HCT116 (cell line): ENCODE measurements around the gene XRCC2. TPM values are rescaled to one million over a fixed set of nuclear protein-coding genes. Genes with fewer than 3 reads are reported as not detected.

Experiments used
- ATAC-seq: fragments of 200-7000 bp; cut with Tn5 transposase; 2 replicates; pipeline ENCODE4 v1.9.1; 2020; ENCODE audit warnings: mild to moderate bottlenecking, moderate library complexity
- BruUV-seq: library from RNA; stranded (reverse); fragments of 400-500 nt; replicated peaks from 2 replicates; lab custom pipeline; 2021; lab: Mats Ljungman, UMichigan
- CTCF ChIA-PET: fragments of 300-600 bp; sonication (Branson Sonifier 250); formaldehyde crosslinking; loops from one replicate; lab custom pipeline; 2021; ENCODE audit warnings: antibody characterized with exemption; lab: Charles Lee
- POLR2A ChIA-PET: fragments of 300-600, 350-600 bp; sonication (Branson Sonifier 250); formaldehyde crosslinking; loops from one replicate; lab custom pipeline; 2021; ENCODE audit warnings: antibody characterized with exemption; lab: Charles Lee
- RAD21 ChIA-PET, 2 experiments: fragments of 300-600 bp; sonication (Branson Sonifier 250); formaldehyde crosslinking; loops; one replicate each; lab custom pipeline; 2023; ENCODE audit warnings: low total read pairs in 2 of 2; ENCODE audit not compliant: uncharacterized antibody in 2 of 2, unreplicated experiment in 2 of 2, low non-redundant PET in 1 of 2; lab: Charles Lee
- DNase-seq: peaks from one replicate; pipeline ENCODE4 v3.0.0-alpha.2; 2010; ENCODE audit warnings: low read depth, low spot score
- H2AFZ ChIP-seq: fragments of 200-600 bp; shearing (Covaris generic), sonication (generic); 2 replicates; pipeline ENCODE4 v1.6.1; 2017; ENCODE audit warnings: low read depth, mixed run types, mixed read lengths, antibody characterized with exemption, low read length; ENCODE audit not compliant: poor library complexity, severe bottlenecking
- H3K27ac ChIP-seq: 2 replicates; pipeline ENCODE4 v1.5.1; 2012; ENCODE audit warnings: low read depth, low read length
- H3K27me3 ChIP-seq: fragments of 200-600 bp; sonication (generic); 2 replicates; pipeline ENCODE4 v1.6.1; 2016; ENCODE audit warnings: mixed run types, low read length, mixed read lengths; ENCODE audit not compliant: insufficient read depth
- H3K36me3 ChIP-seq, 2 experiments: fragments of 200-500 bp in 1 of 2; fragments of 200-600 bp in 1 of 2; sonication (Bioruptor generic) in 1 of 2; sonication (generic) in 1 of 2; 2 replicates each; pipeline versions ENCODE4 v1.5.1 to v1.6.1; 2014 to 2016; ENCODE audit warnings: low read length in 2 of 2, inconsistent platforms in 1 of 2, mixed read lengths in 1 of 2, mixed run types in 1 of 2; ENCODE audit not compliant: insufficient read depth in 2 of 2, control insufficient read depth in 1 of 2
- H3K4me1 ChIP-seq, 2 experiments: fragments of 200-600 bp in 1 of 2; sonication (generic) in 1 of 2; 2 replicates each; pipeline versions ENCODE4 v1.5.1 to v1.6.1; 2012 to 2017; ENCODE audit warnings: low read length in 2 of 2, inconsistent platforms in 1 of 2, mild to moderate bottlenecking in 1 of 2, mixed read lengths in 1 of 2, mixed run types in 1 of 2, moderate library complexity in 1 of 2; ENCODE audit not compliant: insufficient read depth in 2 of 2, control insufficient read depth in 1 of 2
- H3K4me2 ChIP-seq: fragments of 200-600 bp; sonication (generic); 2 replicates; pipeline ENCODE4 v1.6.1; 2017; ENCODE audit warnings: mixed run types, low read length, mixed read lengths
- H3K4me3 ChIP-seq, 2 experiments: fragments of 200-600 bp in 1 of 2; sonication (generic) in 1 of 2; replicated peaks in 1 of 2; 2 replicates each; pipeline ENCODE4 v1.5.1; 2011 to 2016; ENCODE audit warnings: low read length in 2 of 2, control low read depth in 1 of 2, low read depth in 1 of 2, mild to moderate bottlenecking in 1 of 2, mixed read lengths in 1 of 2, mixed run types in 1 of 2
- H3K79me2 ChIP-seq: fragments of 200-600 bp; sonication (generic); 2 replicates; pipeline ENCODE4 v1.6.1; 2017; ENCODE audit warnings: mild to moderate bottlenecking, mixed run types, low read length, moderate library complexity, mixed read lengths; ENCODE audit not compliant: insufficient read depth
- H3K9ac ChIP-seq: fragments of 200-600 bp; sonication (generic); 2 replicates; pipeline ENCODE4 v1.6.1; 2016; ENCODE audit warnings: low read length, mixed read lengths
- H3K9me2 ChIP-seq: fragments of 200-600 bp; sonication (generic), shearing (Covaris generic); 2 replicates; pipeline ENCODE4 v1.6.1; 2017; ENCODE audit warnings: mixed run types, mild to moderate bottlenecking, moderate library complexity; ENCODE audit not compliant: insufficient read depth
- H3K9me3 ChIP-seq, 2 experiments: fragments of 200-500 bp in 1 of 2; fragments of 200-600 bp in 1 of 2; sonication (Bioruptor generic) in 1 of 2; sonication (generic) in 1 of 2; 2 replicates each; pipeline ENCODE4 v1.6.1; 2014 to 2017; ENCODE audit warnings: low read length in 2 of 2, mixed read lengths in 2 of 2, inconsistent platforms in 1 of 2, low read depth in 1 of 2, mild to moderate bottlenecking in 1 of 2, mixed run types in 1 of 2, moderate library complexity in 1 of 2; ENCODE audit not compliant: control insufficient read depth in 1 of 2, insufficient read depth in 1 of 2
- H4K20me1 ChIP-seq: fragments of 200-600 bp; sonication (generic), shearing (Covaris generic); 2 replicates; pipeline ENCODE4 v1.6.1; 2017; ENCODE audit warnings: mixed run types, mild to moderate bottlenecking, moderate library complexity; ENCODE audit not compliant: insufficient read depth
- CBX3 ChIP-seq: IDR thresholded peaks from 2 replicates; pipeline ENCODE4 v1.6.1; 2012; ENCODE audit warnings: low read depth
- CEBPB ChIP-seq: IDR thresholded peaks from 2 replicates; pipeline ENCODE4 v1.6.1; 2012; ENCODE audit warnings: low read depth
- ELF1 ChIP-seq: IDR thresholded peaks from 2 replicates; pipeline ENCODE4 v1.6.1; 2012; ENCODE audit warnings: low read depth, borderline replicate concordance
- EZH2 ChIP-seq: fragments of 200-600 bp; sonication (generic); IDR thresholded peaks from 2 replicates; pipeline ENCODE4 v1.6.1; 2017; ENCODE audit warnings: antibody characterized with exemption, mixed run types
- EZH2phosphoT487 ChIP-seq: fragments of 200-600 bp; IDR thresholded peaks from 2 replicates; pipeline ENCODE4 v1.6.1; 2018; ENCODE audit warnings: antibody characterized with exemption, borderline replicate concordance
- FOSL1 ChIP-seq: IDR thresholded peaks from 2 replicates; pipeline ENCODE4 v1.6.1; 2012; ENCODE audit warnings: low read depth
- JUND ChIP-seq: IDR thresholded peaks from 2 replicates; pipeline ENCODE4 v1.6.1; 2012
- POLR2AphosphoS5 ChIP-seq: IDR thresholded peaks from 2 replicates; pipeline ENCODE4 v1.6.1; 2011; ENCODE audit warnings: mild to moderate bottlenecking, low read depth, low read length, moderate library complexity
- RAD21 ChIP-seq: IDR thresholded peaks from 2 replicates; pipeline ENCODE4 v1.6.1; 2012; ENCODE audit warnings: low read depth, mild to moderate bottlenecking
- SIN3A ChIP-seq: IDR thresholded peaks from 2 replicates; pipeline ENCODE4 v1.6.1; 2012; ENCODE audit warnings: low read depth
- SP1 ChIP-seq: IDR thresholded peaks from 2 replicates; pipeline ENCODE4 v1.6.1; 2012; ENCODE audit warnings: low read depth
- SRF ChIP-seq: IDR thresholded peaks from 2 replicates; pipeline ENCODE4 v1.6.1; 2012; ENCODE audit warnings: low read depth
- TCF7L2 ChIP-seq: IDR thresholded peaks from 2 replicates; pipeline ENCODE4 v1.7.0; 2011; ENCODE audit warnings: borderline replicate concordance, inconsistent platforms; ENCODE audit not compliant: insufficient read depth, insufficient read length; ENCODE audit errors: extremely low read depth
- ZFX ChIP-seq: fragments of 450-650 bp; IDR thresholded peaks from 2 replicates; pipeline ENCODE4 v1.6.1; 2017
- ZNF274 ChIP-seq: fragments of 200-500 bp; sonication (Bioruptor generic); IDR thresholded peaks from 2 replicates; pipeline ENCODE4 v1.6.1; 2014; ENCODE audit warnings: mild to moderate bottlenecking, low read depth, low read length, inconsistent platforms
- intact Hi-C: fragments of 100-400 bp; cut with micrococcal nuclease; formaldehyde crosslinking; loops from 2 replicates; pipeline ENCODE4 v1.10.0; 2022
- total RNA-seq: library from RNA; stranded (reverse); gene quantifications from one replicate; pipeline ENCODE4 v1.2.1, GENCODE V29; 2021; ENCODE audit not compliant: unreplicated experiment
- TF ChIP-seq, protein P1 (sequence below), 3 experiments: fragments of 200-600 bp in 1 of 3; sonication (generic) in 1 of 3; IDR thresholded peaks in 2 of 3; conservative IDR thresholded peaks in 1 of 3; 2 replicates each; pipeline ENCODE4 v1.5.1; 2012 to 2017; ENCODE audit warnings: low read depth in 2 of 3, low read length in 2 of 3, antibody characterized with exemption in 1 of 3, borderline replicate concordance in 1 of 3, control low read depth in 1 of 3, mild to moderate bottlenecking in 1 of 3, mixed read lengths in 1 of 3, mixed run types in 1 of 3, moderate library complexity in 1 of 3; ENCODE audit not compliant: insufficient read depth in 1 of 3
- TF ChIP-seq, protein P2 (sequence below): IDR thresholded peaks from 2 replicates; pipeline ENCODE4 v1.6.1; 2012; ENCODE audit warnings: low read depth
- TF ChIP-seq, protein P3 (sequence below): IDR thresholded peaks from 2 replicates; pipeline ENCODE4 v1.6.1; 2012

XRCC2 gene
- total RNA-seq, 1 experiment from 2014 or later, result 14.8 TPM

DNA sequence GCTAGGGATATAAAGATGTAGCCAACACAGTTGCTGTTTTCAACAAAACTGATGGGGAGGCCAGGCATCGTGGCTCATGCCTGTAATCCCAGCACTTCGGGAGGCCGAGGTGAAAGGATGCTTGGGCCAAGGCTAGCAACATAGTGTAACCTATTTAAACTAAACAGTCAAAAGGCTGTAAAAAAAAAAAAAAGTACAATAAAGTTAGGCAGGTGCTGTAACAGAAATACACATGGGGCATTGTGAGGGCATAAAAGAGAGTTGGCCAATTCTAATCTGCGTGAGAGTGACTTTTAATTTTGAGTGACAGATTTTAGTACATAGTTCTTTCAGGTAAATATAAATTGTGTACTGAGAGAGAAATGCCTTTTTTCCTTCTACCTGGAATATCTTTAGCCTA is 6.2 kb downstream of the XRCC2 start:
- POLR2A ChIA-PET, result no interaction called here
- intact Hi-C loops, result loop anchor here (10.0 kb wide), 1 partner anchor 205 kb away; no protein-coding TSS in a partner anchor

More for the DNA sequence above, 6.2 kb downstream of the XRCC2 start:
- BruUV-seq, result no TSS peak
- CTCF ChIA-PET, result no interaction called here
- no peak overlapping the region for H3K4me2 ChIP-seq
- no peaks in the 10 kb centered on the region for H3K9me2 ChIP-seq
- H4K20me1 ChIP-seq, result peaks cover 6% of the 10 kb centered on the region; the same call in 1 of the 2 replicates
- DNase-seq, result no peak
- no peak overlapping the region for H3K4me3 ChIP-seq
- TF ChIP-seq EZH2phosphoT487 (no peak), ELF1 (no peak), SRF (no peak), SP1 (no peak), JUND (no peak), CEBPB (no peak), EZH2 (no peak), TCF7L2 (no peak), ZNF274 (no peak), SIN3A (no peak), RAD21 (no peak), FOSL1 (no peak), POLR2AphosphoS5 (no peak), CBX3 (no peak), ZFX (no peak)
- TF ChIP-seq, protein P1, sequence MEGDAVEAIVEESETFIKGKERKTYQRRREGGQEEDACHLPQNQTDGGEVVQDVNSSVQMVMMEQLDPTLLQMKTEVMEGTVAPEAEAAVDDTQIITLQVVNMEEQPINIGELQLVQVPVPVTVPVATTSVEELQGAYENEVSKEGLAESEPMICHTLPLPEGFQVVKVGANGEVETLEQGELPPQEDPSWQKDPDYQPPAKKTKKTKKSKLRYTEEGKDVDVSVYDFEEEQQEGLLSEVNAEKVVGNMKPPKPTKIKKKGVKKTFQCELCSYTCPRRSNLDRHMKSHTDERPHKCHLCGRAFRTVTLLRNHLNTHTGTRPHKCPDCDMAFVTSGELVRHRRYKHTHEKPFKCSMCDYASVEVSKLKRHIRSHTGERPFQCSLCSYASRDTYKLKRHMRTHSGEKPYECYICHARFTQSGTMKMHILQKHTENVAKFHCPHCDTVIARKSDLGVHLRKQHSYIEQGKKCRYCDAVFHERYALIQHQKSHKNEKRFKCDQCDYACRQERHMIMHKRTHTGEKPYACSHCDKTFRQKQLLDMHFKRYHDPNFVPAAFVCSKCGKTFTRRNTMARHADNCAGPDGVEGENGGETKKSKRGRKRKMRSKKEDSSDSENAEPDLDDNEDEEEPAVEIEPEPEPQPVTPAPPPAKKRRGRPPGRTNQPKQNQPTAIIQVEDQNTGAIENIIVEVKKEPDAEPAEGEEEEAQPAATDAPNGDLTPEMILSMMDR (IDR thresholded peaks at IDR 0.05 in 2 of 3, conservative IDR thresholded peaks at IDR 0.05 in 1 of 3; ENCODE audit: borderline replicate concordance in 1 of 3, insufficient read depth in 1 of 3, low read depth in 2 of 3, low read length in 2 of 3), result no peak
- TF ChIP-seq, protein P2, sequence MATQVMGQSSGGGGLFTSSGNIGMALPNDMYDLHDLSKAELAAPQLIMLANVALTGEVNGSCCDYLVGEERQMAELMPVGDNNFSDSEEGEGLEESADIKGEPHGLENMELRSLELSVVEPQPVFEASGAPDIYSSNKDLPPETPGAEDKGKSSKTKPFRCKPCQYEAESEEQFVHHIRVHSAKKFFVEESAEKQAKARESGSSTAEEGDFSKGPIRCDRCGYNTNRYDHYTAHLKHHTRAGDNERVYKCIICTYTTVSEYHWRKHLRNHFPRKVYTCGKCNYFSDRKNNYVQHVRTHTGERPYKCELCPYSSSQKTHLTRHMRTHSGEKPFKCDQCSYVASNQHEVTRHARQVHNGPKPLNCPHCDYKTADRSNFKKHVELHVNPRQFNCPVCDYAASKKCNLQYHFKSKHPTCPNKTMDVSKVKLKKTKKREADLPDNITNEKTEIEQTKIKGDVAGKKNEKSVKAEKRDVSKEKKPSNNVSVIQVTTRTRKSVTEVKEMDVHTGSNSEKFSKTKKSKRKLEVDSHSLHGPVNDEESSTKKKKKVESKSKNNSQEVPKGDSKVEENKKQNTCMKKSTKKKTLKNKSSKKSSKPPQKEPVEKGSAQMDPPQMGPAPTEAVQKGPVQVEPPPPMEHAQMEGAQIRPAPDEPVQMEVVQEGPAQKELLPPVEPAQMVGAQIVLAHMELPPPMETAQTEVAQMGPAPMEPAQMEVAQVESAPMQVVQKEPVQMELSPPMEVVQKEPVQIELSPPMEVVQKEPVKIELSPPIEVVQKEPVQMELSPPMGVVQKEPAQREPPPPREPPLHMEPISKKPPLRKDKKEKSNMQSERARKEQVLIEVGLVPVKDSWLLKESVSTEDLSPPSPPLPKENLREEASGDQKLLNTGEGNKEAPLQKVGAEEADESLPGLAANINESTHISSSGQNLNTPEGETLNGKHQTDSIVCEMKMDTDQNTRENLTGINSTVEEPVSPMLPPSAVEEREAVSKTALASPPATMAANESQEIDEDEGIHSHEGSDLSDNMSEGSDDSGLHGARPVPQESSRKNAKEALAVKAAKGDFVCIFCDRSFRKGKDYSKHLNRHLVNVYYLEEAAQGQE, result no peak
- TF ChIP-seq, protein P3, sequence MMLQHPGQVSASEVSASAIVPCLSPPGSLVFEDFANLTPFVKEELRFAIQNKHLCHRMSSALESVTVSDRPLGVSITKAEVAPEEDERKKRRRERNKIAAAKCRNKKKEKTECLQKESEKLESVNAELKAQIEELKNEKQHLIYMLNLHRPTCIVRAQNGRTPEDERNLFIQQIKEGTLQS, result no peak
- peaks cover 0 to 1% of the 10 kb centered on the region in 2 experiments; a peak in 2 of 4 replicates for H3K4me1 ChIP-seq
- RAD21 ChIA-PET, result no interaction called here
- H3K27me3 ChIP-seq, result no peaks in the 10 kb centered on the region
- H3K9me3 ChIP-seq, result no peaks in the 10 kb centered on the region
- H3K27ac ChIP-seq, result no peak overlapping the region
- H3K79me2 ChIP-seq, result peaks cover 98% of the 10 kb centered on the region
- no peak overlapping the region for H3K9ac ChIP-seq
- H2AFZ ChIP-seq, result no peak overlapping the region
- ATAC-seq, result no peak
- peaks cover 5 to 22% of the 10 kb centered on the region in 2 experiments; a peak in 2 of 4 replicates for H3K36me3 ChIP-seq
